T-helper 22 cell (primary cell): ENCODE measurements around the gene IGFN1.

ENCODE experiments used
- DNase-seq: peaks from one replicate; pipeline ENCODE4 v3.0.0-alpha.2; 2020; ENCODE audit warnings: low read depth

IGFN1 gene

DNA sequence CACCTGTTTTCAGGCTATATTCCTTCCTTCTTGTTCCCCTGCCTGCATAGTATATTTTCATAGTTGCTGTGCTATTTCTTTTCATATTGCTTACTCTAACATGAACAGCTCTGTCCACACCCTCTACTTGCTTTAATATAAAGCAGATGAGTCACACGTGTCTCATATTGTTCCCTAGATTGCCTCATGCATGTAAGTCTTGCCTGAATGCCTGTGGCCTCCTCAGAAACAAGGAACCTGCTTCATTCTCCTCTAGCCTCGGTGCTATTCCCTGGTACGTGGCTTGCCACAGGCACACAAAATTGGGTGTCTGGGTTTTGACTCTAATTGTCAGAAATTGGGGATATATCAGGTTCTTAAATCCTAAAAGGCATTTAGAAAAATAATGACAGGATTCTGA, 76.2 kb downstream of the IGFN1 start:
- no peak for DNase-seq

- no peak for DNase-seq
Measured at GRCh38 chr1:201267481-201268229, 77.0 kb downstream of the IGFN1 start.

- DNase-seq, result no peak
Measured at GRCh38 chr1:201268604-201269151, 78.1 kb downstream of the IGFN1 start.

GRCh38 chr1:201269281-201269680, 78.7 kb downstream of the IGFN1 start:
- no peak for DNase-seq

DNA sequence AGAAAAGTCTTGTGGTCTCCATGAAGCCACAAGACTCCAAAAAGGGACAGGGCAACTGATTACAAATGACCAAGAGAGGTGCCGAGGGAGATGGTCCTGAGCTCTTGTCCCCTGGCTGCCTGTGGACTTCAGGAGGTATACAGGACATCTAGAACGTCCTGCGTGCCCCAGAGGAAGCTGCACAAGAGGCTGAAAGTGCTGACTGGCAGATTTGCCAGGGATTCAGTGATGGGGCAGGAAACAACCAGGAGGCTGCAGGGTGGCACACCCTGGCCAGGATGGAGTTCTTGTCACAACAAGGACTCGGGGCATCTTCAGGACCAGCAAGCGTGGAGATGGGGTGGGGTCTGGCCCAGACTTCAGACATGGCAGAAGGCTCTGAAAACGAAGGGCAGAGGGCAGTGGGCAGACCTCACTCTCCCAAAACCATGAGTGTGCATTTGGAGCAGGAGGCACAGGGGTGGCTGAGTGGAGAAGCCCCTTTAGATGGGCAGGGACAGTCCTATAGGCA, 79.3 kb downstream of the IGFN1 start:
- DNase-seq, result no peak

- no peak for DNase-seq
Measured at GRCh38 chr1:201270616-201271390, 80.2 kb downstream of the IGFN1 start.

GRCh38 chr1:201272799-201273198, 82.2 kb downstream of the IGFN1 start:
- no peak for DNase-seq

DNA sequence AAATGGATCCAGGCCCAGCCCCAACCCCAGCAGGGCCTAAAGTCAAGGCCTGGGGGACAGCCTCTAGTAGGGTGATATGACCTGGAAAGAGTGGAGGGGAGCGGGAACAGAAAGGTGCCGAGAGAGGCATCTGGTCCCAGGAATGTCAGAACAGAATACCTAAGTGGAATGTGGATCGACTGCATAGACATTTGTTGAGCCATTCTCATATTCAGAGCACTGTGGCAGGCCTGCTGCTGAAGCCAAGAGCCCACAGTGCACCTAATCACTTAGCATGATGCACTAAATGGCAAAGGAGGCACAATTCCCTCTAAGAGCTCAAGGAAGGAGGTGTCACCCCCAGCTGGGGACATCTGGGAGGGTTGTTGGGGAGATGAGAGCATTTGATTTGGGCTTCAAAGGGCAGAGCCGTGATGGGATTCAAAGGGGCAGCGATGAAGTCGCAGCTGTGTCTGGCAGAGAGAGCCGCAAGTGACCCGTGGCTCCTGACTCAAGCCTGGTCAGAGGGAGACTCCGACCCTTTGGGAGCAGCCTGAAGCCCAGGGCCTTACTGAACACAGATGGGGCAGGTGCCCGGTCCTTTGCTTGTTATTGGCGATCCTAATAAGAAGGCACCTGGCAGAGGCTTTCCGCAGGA, 84.1 kb downstream of the IGFN1 start:
- no peak for DNase-seq

DNA sequence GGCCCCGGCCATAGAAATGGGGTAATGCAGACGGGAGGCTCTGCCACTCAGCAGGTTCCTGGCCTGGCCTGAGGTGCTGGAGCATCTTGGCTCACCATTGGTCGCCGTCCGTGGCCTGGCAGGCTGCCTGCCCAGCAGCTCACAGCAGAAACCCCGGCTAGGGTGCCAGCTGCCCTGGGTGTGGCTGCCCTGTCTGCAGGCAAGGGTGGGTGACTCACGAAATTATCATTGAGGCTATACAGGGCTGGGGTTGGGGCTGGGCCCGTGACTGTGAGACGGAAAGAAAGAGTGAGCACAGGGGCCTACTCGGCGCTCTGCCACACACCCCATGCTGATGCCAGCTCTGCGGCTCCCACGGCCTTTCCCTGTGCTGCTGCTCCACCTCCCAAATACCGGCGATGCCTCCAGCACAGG, 84.6 kb downstream of the IGFN1 start:
- no peak for DNase-seq

DNA sequence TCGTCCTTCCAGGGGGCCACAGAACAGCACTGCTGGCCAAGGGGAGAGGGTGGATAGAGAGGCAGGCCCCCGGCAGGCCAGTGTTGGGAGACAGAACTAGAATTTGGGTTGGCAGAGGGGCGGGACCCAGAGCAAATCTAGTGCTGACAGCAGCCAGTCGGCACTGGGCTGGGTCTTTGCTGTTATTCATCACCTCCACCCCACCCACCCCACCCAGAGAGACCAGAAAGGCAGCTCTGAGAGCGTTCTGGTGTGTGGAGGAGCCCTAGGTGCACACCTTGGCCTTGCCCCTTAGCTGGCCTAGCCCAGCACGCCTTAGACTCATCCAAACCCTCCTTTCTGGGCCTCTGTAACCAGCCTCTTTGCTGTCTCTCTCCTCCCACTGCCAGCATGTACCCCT, 86.3 kb downstream of the IGFN1 start:
- no peak for DNase-seq

DNA sequence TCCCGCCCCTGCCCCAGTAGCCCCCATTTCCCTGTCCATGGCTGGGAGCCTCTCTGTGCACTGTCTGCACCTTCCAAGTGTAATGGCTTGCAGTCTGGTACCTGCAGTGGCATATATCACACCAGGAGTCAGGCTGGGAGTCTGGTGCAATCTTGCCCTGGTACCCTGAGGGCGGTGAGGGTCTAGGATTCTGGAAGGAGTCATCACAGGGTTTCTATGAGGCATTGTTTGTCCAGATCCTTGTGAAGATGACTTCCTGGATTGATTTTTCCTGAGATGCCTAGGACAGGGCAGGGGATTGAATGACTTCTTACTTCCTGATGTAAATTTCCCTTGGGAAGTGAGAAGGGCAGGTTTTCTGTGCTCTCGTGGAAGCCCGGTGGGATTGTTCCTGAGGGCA, 86.8 kb downstream of the IGFN1 start:
- DNase-seq, result no peak
